Left renal cortex interstitium (tissue), 4 donors: ENCODE results near the gene KIAA1328. TPM values are rescaled to one million over a fixed set of nuclear protein-coding genes. Genes with fewer than 3 reads are reported as not detected.
"Not testable (repeated sequence)": the region's sequence is repeated elsewhere in the genome, so short reads cannot be mapped to it uniquely, and the experiment has no call there.

ENCODE experiments used
- DNase-seq, 4 donors: peaks; one replicate each; pipeline ENCODE4 v3.0.0-alpha.2; 2013; ENCODE audit warnings: low read depth in 4 of 4, low spot score in 2 of 4, missing footprints in 1 of 4
- polyA plus RNA-seq, 4 donors: library from polyadenylated mRNA; unstranded; fragments of 120-200 nt; gene quantifications; one replicate each; pipeline ENCODE4 v1.2.1, GENCODE V29; 2013; ENCODE audit not compliant: insufficient read length in 4 of 4

Gene KIAA1328
- polyA plus RNA-seq, 4 donors = 8.6 to 13.6 (median 11.3) TPM

- DNase-seq = not testable (repeated sequence)
These were observed 50.9 kb downstream of the KIAA1328 start for GRCh38 chr18:36879796-36880195.

- no peak for DNase-seq
These were observed 57.1 kb downstream of the KIAA1328 start for GRCh38 chr18:36885981-36886380.

GRCh38 chr18:36887114-36887513 is 58.2 kb downstream of the KIAA1328 start:
- DNase-seq = no peak

- DNase-seq = no peak
These were observed 58.9 kb downstream of the KIAA1328 start for GRCh38 chr18:36887864-36888263.

- DNase-seq = no peak
These were observed 59.9 kb downstream of the KIAA1328 start for GRCh38 chr18:36888778-36889177.

- no peak for DNase-seq
These were observed 60.4 kb downstream of the KIAA1328 start for GRCh38 chr18:36889321-36889720.

GRCh38 chr18:36889742-36890141 is 60.8 kb downstream of the KIAA1328 start:
- DNase-seq = no peak

- no peak for DNase-seq
These were observed 61.7 kb downstream of the KIAA1328 start for GRCh38 chr18:36890598-36890997.

- no peak for DNase-seq
These were observed 64.3 kb downstream of the KIAA1328 start for GRCh38 chr18:36893227-36893626.

GRCh38 chr18:36895606-36896005 is 66.7 kb downstream of the KIAA1328 start:
- DNase-seq = no peak

- DNase-seq = no peak
These were observed 68.3 kb downstream of the KIAA1328 start for GRCh38 chr18:36897253-36897652.

GRCh38 chr18:36899289-36899688 is 70.4 kb downstream of the KIAA1328 start:
- no peak for DNase-seq

GRCh38 chr18:36900466-36900865 is 71.5 kb downstream of the KIAA1328 start:
- DNase-seq = no peak

GRCh38 chr18:36901277-36901701 is 72.4 kb downstream of the KIAA1328 start:
- no peak for DNase-seq

GRCh38 chr18:36903215-36903928 is 74.4 kb downstream of the KIAA1328 start:
- DNase-seq = no peak

- no peak for DNase-seq
These were observed 76.6 kb downstream of the KIAA1328 start for GRCh38 chr18:36905571-36905970.

GRCh38 chr18:36909282-36909681 is 80.4 kb downstream of the KIAA1328 start:
- DNase-seq = not testable (repeated sequence)

GRCh38 chr18:36912887-36913286 is 84.0 kb downstream of the KIAA1328 start:
- DNase-seq = no peak

- DNase-seq = no peak
These were observed 89.0 kb downstream of the KIAA1328 start for GRCh38 chr18:36917907-36918306.

GRCh38 chr18:36929601-36930000 is 100.7 kb downstream of the KIAA1328 start:
- DNase-seq = no peak

GRCh38 chr18:36931106-36931505 is 102.2 kb downstream of the KIAA1328 start:
- no peak for DNase-seq

GRCh38 chr18:36933552-36933951 is 104.6 kb downstream of the KIAA1328 start:
- no peak for DNase-seq

- DNase-seq = no peak
These were observed 106.0 kb downstream of the KIAA1328 start for GRCh38 chr18:36934884-36935283.
